AG10803 (cell line): Measurements from ENCODE around the gene GPR39.

ENCODE experiments used
- DNase-seq: peaks from one replicate; pipeline ENCODE4 v3.0.0; 2010; ENCODE audit warnings: low read depth
- H3K4me3 ChIP-seq: 2 replicates; pipeline ENCODE4 v1.5.1; 2011; ENCODE audit warnings: mild to moderate bottlenecking, low read length, control low read depth
- TF ChIP-seq, protein P1 (sequence below): conservative IDR thresholded peaks from 2 replicates; pipeline ENCODE4 v1.5.1; 2011; ENCODE audit warnings: mild to moderate bottlenecking, low read length, control low read depth, inconsistent platforms

The GPR39 gene

DNA sequence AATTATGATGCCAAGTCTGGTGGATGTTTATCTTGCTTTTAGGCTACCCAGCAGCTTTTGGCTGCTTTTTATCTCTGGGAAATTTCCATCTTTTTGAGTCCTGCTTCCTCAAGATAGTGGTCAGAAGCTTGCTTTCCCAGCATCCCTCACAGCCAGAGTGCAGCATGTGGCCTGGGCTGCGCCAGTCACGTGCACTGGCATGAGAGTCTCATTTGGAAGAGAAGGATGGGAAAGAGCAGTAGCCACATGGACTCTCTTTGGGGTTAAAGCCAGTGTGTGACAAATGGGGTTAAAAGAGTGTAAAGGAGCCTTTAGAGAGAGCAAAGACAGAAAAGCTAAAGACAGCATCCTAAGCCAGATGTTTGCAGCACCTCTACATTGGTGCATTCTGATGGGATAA lies 12.7 kb downstream of the GPR39 start:
- TF ChIP-seq, protein P1, sequence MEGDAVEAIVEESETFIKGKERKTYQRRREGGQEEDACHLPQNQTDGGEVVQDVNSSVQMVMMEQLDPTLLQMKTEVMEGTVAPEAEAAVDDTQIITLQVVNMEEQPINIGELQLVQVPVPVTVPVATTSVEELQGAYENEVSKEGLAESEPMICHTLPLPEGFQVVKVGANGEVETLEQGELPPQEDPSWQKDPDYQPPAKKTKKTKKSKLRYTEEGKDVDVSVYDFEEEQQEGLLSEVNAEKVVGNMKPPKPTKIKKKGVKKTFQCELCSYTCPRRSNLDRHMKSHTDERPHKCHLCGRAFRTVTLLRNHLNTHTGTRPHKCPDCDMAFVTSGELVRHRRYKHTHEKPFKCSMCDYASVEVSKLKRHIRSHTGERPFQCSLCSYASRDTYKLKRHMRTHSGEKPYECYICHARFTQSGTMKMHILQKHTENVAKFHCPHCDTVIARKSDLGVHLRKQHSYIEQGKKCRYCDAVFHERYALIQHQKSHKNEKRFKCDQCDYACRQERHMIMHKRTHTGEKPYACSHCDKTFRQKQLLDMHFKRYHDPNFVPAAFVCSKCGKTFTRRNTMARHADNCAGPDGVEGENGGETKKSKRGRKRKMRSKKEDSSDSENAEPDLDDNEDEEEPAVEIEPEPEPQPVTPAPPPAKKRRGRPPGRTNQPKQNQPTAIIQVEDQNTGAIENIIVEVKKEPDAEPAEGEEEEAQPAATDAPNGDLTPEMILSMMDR: no peak
- DNase-seq: no peak

DNA sequence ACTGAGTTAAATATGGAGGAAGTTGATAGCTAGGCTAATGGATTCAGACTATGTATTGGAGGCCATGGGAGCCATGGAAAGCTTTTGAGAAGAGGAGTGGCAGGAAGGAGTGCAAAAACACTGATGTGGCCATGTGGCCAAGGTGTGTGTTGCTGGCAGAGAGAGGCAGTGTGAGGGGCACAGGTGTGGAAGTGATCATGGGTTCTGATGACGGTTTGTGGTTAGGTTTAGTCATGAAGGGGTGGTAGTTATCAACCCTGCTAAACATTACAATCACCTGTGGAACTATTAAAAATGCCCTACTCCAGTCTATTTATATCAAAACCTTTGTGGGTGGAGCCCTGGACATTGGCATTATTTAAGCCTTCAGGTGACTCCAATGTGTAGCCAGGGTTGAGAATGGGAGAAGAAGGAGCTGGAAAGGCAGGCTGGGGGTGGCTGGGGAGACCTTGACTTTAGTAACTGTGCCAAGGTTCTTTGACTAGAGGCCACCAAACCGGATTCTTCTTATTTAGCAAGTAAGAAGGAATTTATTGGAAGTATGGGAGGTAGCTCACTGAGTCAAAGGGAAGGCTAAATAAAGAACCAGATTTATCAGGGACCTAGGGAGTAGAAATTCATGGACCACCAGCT lies 13.5 kb downstream of the GPR39 start:
- TF ChIP-seq, protein P1: no peak
- no peak for DNase-seq

More for the DNA sequence above, 12.7 kb downstream of the GPR39 start:
- no peak overlapping the region for H3K4me3 ChIP-seq

DNA sequence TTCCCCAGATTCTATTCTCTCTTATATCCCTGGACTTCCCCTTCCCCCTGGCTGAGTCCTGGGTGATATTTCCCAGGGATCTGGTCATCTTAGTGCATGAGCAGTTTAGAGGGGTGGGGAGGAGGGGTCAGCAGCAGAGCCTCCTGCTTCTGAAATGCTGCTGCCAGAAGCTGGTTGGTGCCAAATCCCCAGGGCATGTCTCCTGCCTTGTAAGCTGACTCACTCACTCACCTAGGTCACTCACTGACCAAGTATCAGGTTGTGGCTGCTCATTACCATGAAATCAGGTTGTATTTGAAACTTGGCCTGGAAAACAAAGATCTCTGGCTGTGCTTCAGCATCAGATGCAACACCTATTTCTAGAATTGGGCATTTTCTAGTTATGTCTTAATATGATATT lies 14.3 kb downstream of the GPR39 start:
- no peak for DNase-seq
- H3K4me3 ChIP-seq: no peak overlapping the region
- TF ChIP-seq, protein P1: no peak

More for the DNA sequence above, 13.5 kb downstream of the GPR39 start:
- no peak overlapping the region for H3K4me3 ChIP-seq

DNA sequence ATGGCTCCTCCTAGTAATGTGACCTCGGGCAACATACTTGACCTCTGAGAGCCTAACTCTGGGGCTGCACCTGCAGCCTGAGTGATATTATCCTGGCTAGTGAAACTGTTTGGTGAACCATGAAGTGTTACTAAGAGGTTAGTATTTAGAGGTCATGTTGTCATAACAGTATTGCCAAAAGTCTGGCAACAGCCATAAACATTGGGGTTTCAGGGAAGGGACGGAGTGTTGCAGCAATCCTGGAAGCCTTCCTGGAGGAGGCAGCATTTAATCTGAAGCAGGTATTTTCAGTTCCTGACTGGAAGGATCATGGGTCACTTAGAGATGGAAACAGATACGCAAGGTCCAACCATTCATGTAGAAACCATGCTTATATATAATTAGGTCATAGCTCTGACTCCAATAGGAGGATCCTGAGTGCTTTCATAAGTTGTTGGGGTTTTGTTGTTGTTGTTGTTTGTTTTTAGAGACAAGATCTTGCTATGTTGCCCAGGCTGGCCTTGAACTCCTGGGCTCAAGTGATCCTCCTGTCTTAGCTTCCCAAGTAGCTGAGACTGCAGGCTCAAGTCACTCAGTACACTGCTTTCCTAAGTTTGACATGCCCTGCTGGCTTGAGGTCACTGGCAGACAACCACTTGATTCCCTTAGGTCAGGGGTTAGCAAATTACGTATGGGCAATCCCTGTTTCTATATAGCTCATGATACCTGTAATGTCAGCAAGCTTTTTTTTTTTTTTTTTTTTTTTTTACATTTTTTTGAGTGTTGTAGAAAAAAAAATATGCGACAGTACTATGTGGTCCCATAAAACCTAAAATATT lies 21.5 kb downstream of the GPR39 start:
- no peak for DNase-seq
- TF ChIP-seq, protein P1: no peak
- H3K4me3 ChIP-seq: no peak overlapping the region

DNA sequence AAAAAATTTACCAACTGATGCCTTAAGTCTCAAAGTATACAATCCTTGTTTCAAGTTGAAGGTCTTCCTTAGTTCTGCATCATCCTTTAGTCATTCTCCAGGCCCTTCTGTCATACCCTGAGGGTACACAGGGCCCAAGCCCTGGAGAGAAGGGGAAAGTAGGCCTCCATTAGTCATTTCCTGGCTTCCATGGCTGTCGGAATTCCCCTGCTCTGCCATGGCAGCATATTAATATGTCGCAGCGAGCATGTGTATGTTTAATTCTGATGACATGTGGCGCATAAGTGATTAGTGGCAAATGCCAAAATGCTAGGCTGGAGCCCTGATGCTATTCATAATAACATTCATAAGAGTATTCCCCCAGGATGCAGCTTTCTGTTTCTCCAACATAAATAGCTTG lies 22.1 kb downstream of the GPR39 start:
- peak; percentile 76 for DNase-seq
- H3K4me3 ChIP-seq: no peak overlapping the region
- TF ChIP-seq, protein P1: no peak

DNA sequence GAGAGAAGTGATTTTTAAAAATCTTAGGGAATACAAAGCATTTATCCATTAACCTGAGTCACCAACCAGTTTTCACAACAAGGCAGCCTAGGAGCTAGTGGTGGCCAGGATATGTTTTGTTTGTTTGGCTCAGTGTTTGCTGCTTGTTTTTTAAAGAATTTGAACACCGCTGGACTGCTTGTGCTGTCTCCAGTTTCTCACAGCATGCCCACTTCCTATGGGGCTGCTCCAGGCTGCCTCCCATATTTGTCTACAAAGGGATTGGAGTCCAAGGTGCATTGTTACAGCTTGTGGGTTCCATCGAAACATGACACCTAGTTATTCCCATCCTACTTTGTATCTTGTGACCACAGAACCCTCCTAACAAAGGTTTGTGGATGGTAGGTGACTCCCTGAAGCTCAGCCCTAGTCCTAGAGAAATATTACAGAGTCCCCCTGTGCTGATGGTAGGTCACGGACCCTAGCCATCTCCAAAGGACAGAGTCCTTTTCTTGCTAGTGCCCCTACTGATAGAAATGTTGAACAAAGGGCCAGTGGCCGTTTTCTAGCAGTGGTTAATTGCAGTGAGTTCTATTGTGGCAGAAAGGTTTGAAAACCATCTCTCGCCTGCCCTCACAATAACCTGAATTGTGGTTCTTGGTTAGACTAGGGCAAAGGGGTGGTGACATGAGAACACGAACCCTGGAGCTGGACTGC lies 23.2 kb downstream of the GPR39 start:
- DNase-seq: peak; percentile 26
- TF ChIP-seq, protein P1: no peak
- H3K4me3 ChIP-seq: no peak overlapping the region
